HG03066 (cell line): ENCODE measurements around the gene EEF2KMT.
"Not testable (repeated sequence)": the region's sequence is repeated elsewhere in the genome, so short reads cannot be mapped to it uniquely, and the experiment has no call there.

ENCODE experiments used
- ATAC-seq: cut with Tn5 transposase; IDR thresholded peaks from one replicate; pipeline ENCODE4 v1.9.1; 2021; ENCODE audit warnings: low read depth; ENCODE audit not compliant: unreplicated experiment

The EEF2KMT gene

GRCh38 chr16:5045499-5046115 is 52.0 kb downstream of the EEF2KMT start:
- ATAC-seq, result no peak

- not testable (repeated sequence) for ATAC-seq
Observed at GRCh38 chr16:5044581-5044980, 53.0 kb downstream of the EEF2KMT start.

GRCh38 chr16:5044011-5044540 is 53.5 kb downstream of the EEF2KMT start:
- no peak for ATAC-seq

GRCh38 chr16:5042574-5043171 is 54.9 kb downstream of the EEF2KMT start:
- no peak for ATAC-seq

- ATAC-seq, result peak; percentile 57
Observed at GRCh38 chr16:5041600-5042133, 55.9 kb downstream of the EEF2KMT start.

- ATAC-seq, result no peak
Observed at GRCh38 chr16:5040451-5040850, 57.1 kb downstream of the EEF2KMT start.

DNA sequence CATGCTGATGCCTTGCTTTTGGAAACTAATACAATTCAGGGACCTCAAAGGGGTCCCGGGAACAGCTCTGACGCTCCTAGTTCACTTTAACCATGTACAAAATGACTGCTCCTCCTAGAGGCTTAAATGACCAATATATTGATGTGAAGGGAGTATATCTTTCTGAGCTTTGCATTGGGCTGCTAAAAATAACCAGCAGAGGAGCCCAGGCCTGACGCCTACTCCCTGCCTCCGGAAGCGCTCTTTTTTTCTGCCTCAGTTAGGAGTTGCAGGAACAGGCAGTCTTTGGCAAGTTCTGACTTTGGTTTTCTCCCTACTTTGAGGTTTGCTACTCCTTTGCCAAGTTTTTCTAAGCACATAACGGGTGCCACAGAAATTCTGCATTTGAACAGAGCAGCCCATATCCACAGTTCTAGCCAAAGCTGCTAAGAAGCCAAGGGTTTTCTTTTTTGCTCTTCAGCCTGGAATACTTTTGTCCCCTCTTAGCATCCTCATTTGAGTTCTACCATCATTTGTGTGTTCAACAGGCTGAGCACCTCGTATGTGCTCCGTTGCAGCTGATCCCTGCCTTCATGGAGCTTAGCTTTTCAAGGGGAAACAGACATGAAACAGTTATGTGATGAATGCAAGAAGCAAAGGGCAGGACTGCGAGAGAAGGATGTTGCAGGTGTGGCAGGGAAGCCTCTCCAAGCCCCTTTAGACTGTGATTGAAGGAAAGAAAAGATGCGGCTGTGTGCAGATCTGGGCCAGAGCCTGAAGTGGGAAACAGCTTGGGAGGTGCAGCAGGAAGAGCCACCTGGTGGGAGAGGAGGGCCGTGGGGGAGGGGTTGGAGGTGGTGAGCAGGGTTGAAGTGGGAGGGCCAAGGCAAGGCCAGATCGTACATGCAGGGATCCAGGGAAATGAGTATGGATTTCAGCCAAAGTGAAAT is 61.1 kb downstream of the EEF2KMT start:
- no peak for ATAC-seq

GRCh38 chr16:5035909-5036227 is 61.7 kb downstream of the EEF2KMT start:
- no peak for ATAC-seq
